ENCODE measurements around the gene PCGF3.

Gene PCGF3

DNA sequence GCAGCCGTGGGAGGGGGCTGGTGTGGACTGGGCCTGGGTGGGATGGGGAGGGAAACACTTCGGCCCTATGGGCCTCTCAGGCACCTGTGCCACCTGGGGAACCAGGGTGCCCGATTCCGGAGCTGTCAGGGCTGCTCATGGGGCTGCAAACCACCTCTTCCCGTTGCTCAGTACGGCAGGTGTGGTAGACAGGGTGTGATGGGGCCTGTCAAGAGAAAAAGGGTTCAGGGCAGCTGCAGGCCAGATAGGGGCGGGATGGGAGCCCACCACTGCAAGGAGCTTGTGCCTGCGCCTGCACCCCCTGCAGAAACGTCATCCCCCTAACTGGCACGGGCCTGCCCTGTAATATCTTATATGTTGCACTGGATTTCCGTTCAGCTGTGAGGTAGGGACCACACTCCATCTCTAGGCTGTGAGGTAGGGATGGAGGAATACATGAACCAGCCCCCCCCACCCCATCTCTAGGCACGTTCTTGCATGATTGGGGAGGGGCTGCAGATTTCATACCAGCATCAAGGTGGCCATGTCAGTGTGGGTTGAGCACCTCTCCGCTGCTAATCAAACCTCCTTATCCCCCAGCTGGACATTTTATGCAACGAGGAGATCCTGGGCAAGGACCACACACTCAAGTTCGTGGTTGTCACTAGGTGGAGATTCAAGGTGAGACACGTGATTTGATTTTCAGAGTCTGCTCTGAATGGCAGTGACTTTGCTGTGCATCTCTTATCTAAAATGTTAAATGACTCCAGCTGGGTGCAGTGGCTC, 59.0 kb downstream of the PCGF3 start:
- no peak overlapping the region for H4K91ac ChIP-seq (ENCODE audit: low read length)
- WGBS = 98% methylated on average over 15 of the region's 16 CpGs
- H3K4me2 ChIP-seq (ENCODE audit: low read length, poor library complexity, severe bottlenecking) = no peak overlapping the region
- H3K79me1 ChIP-seq (replicated peaks; ENCODE audit: low read length, poor library complexity, severe bottlenecking) = peaks cover 27% of the 10 kb centered on the region
- no peak overlapping the region for H3K14ac ChIP-seq (ENCODE audit: low read length in 2 of 2)
- H2AFZ ChIP-seq (ENCODE audit: low read depth, low read length) = no peak overlapping the region
- no peak overlapping the region for H3K4ac ChIP-seq (ENCODE audit: low read depth in 1 of 2, low read length in 2 of 2)
- H4K8ac ChIP-seq (ENCODE audit: low read length) = peak overlapping the region; percentile 10
- no peak overlapping the region for H2BK15ac ChIP-seq (ENCODE audit: low read depth, poor library complexity, severe bottlenecking)
- H2BK12ac ChIP-seq (ENCODE audit: low read length in 2 of 2) = no peak overlapping the region
- H2BK5ac ChIP-seq (ENCODE audit: low read depth, low read length, poor library complexity, severe bottlenecking) = no peak overlapping the region
- H3K27ac ChIP-seq (ENCODE audit: low read length, poor library complexity, severe bottlenecking) = peak overlapping the region; percentile 3
- H2BK120ac ChIP-seq (ENCODE audit: low read depth, low read length) = no peak overlapping the region
- peaks cover 78 to 87% of the 10 kb centered on the region in 2 experiments for H3K36me3 ChIP-seq (ENCODE audit: control insufficient read depth in 1 of 2, insufficient read depth in 2 of 2, low read depth in 1 of 2, low read length in 2 of 2)
- no peak overlapping the region for H3K18ac ChIP-seq (ENCODE audit: low read depth in 1 of 2, low read length in 2 of 2)
- H3K9me3 ChIP-seq (ENCODE audit: control insufficient read depth, low read length) = no peaks in the 10 kb centered on the region
- H3K4me1 ChIP-seq (ENCODE audit: control insufficient read depth, insufficient read depth, low read depth, low read length) = peaks cover 31% of the 10 kb centered on the region
- no peak overlapping the region for H3K9ac ChIP-seq (ENCODE audit: low read length)
- no peak overlapping the region for H3K4me3 ChIP-seq (ENCODE audit: insufficient read depth in 1 of 2, low read depth in 1 of 2, low read length in 2 of 2)
- DNase-seq = no peak
- H3K27me3 ChIP-seq (ENCODE audit: control insufficient read depth in 1 of 2, insufficient read depth in 1 of 2, low read length in 2 of 2) = no peaks in the 10 kb centered on the region
- H2AK5ac ChIP-seq (ENCODE audit: low read length, severe bottlenecking) = no peak overlapping the region
- peak overlapping the region in 1 of 2 experiments; percentile 17 for H3K23ac ChIP-seq (ENCODE audit: low read length in 2 of 2)

DNA sequence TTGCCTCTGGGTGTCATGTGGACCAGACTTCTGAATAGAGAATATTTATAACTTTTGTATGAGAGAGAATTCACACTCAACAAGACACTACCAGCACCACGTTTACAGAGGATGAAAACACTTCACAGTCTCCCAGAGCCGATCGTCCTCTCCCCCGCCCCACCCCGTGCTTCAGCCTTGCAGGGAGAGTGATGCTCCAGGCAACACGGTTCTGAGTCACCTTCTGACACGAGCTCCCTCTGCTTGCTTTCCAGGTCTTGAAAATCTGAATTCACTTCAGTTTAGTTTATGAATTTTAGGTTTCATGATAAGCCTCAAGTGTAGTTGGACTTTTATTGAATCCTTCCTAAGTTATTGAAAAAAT, 60.5 kb downstream of the PCGF3 start:
- Histone ChIP-seq H3K18ac (ENCODE audit: low read depth in 1 of 2, low read length in 2 of 2) (no peak overlapping the region), H3K36me3 (ENCODE audit: control insufficient read depth in 1 of 2, insufficient read depth in 2 of 2, low read depth in 1 of 2, low read length in 2 of 2) (peaks cover 76 to 86% of the 10 kb centered on the region in 2 experiments), H2BK5ac (ENCODE audit: low read depth, low read length, poor library complexity, severe bottlenecking) (no peak overlapping the region), H2BK120ac (ENCODE audit: low read depth, low read length) (no peak overlapping the region), H3K27me3 (ENCODE audit: control insufficient read depth in 1 of 2, insufficient read depth in 1 of 2, low read length in 2 of 2) (no peaks in the 10 kb centered on the region), H2BK15ac (ENCODE audit: low read depth, poor library complexity, severe bottlenecking) (no peak overlapping the region), H2AK5ac (ENCODE audit: low read length, severe bottlenecking) (no peak overlapping the region), H3K4ac (ENCODE audit: low read depth in 1 of 2, low read length in 2 of 2) (no peak overlapping the region), H3K27ac (ENCODE audit: low read length, poor library complexity, severe bottlenecking) (no peak overlapping the region), H2AFZ (ENCODE audit: low read depth, low read length) (no peak overlapping the region), H2BK12ac (ENCODE audit: low read length in 2 of 2) (no peak overlapping the region), H3K23ac (ENCODE audit: low read length in 2 of 2) (no peak overlapping the region), H3K4me3 (ENCODE audit: insufficient read depth in 1 of 2, low read depth in 1 of 2, low read length in 2 of 2) (peak overlapping the region in 1 of 2 experiments; percentile 13), H3K9ac (ENCODE audit: low read length) (peak overlapping the region; percentile 35), H3K14ac (ENCODE audit: low read length in 2 of 2) (no peak overlapping the region), H4K91ac (ENCODE audit: low read length) (no peak overlapping the region), H3K4me1 (ENCODE audit: control insufficient read depth, insufficient read depth, low read depth, low read length) (peaks cover 33% of the 10 kb centered on the region), H3K79me1 (replicated peaks; ENCODE audit: low read length, poor library complexity, severe bottlenecking) (peaks cover 24% of the 10 kb centered on the region), H3K9me3 (ENCODE audit: control insufficient read depth, low read length) (no peaks in the 10 kb centered on the region), H3K4me2 (ENCODE audit: low read length, poor library complexity, severe bottlenecking) (no peak overlapping the region), H4K8ac (ENCODE audit: low read length) (no peak overlapping the region)
- peak; percentile 56 for DNase-seq
- WGBS = 56% methylated on average over 7 of the region's 7 CpGs

DNA sequence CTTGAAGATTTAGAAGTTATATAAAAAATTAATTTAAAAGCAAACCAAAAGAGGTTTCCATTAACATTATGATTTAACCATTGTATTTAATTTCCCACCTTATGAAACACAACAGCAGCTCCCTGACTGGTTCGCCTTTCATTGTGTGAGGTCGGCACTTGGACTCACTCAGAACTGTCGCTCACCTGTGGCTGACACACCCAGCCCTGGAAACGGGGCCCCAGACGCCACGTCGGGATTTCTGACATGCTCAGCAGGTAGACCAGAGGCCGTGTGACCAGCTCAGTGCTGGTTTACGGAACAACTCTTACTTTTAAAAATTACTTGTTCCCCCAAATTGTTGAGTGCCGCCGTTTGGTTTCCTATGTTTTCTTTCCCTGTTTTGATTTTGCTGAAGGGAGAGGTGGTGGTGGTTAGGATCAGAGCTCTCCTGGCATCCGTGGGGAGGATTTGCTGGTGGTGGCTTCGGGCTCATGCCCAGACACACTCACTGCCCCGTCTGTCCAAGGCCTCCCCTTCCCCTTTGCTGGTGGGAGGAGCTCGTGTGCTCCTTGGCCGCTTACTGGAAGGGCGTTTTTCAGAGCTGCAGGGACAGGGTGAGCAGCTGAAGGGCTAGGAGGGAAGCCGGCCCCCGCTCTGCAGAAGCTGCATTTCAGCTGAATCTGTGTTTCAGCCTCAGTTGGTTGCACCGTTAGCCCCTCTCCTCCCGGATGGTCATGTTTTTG, 61.1 kb downstream of the PCGF3 start:
- H4K91ac ChIP-seq (ENCODE audit: low read length) = no peak overlapping the region
- H2BK12ac ChIP-seq (ENCODE audit: low read length in 2 of 2) = no peak overlapping the region
- no peak overlapping the region for H3K14ac ChIP-seq (ENCODE audit: low read length in 2 of 2)
- peaks cover 22% of the 10 kb centered on the region for H3K79me1 ChIP-seq (replicated peaks; ENCODE audit: low read length, poor library complexity, severe bottlenecking)
- H2BK120ac ChIP-seq (ENCODE audit: low read depth, low read length) = no peak overlapping the region
- no peak overlapping the region for H3K27ac ChIP-seq (ENCODE audit: low read length, poor library complexity, severe bottlenecking)
- no peak overlapping the region for H2BK5ac ChIP-seq (ENCODE audit: low read depth, low read length, poor library complexity, severe bottlenecking)
- peak overlapping the region; percentile 35 for H3K9ac ChIP-seq (ENCODE audit: low read length)
- H3K27me3 ChIP-seq (ENCODE audit: control insufficient read depth in 1 of 2, insufficient read depth in 1 of 2, low read length in 2 of 2) = no peaks in the 10 kb centered on the region
- DNase-seq = no peak
- WGBS = 81% methylated on average over 18 of the region's 21 CpGs
- no peak overlapping the region for H3K18ac ChIP-seq (ENCODE audit: low read depth in 1 of 2, low read length in 2 of 2)
- no peak overlapping the region for H3K23ac ChIP-seq (ENCODE audit: low read length in 2 of 2)
- H3K36me3 ChIP-seq (ENCODE audit: control insufficient read depth in 1 of 2, insufficient read depth in 2 of 2, low read depth in 1 of 2, low read length in 2 of 2) = peaks cover 76 to 86% of the 10 kb centered on the region in 2 experiments
- H4K8ac ChIP-seq (ENCODE audit: low read length) = peak overlapping the region; percentile 77
- H2BK15ac ChIP-seq (ENCODE audit: low read depth, poor library complexity, severe bottlenecking) = no peak overlapping the region
- H2AFZ ChIP-seq (ENCODE audit: low read depth, low read length) = no peak overlapping the region
- no peak overlapping the region for H2AK5ac ChIP-seq (ENCODE audit: low read length, severe bottlenecking)
- H3K4ac ChIP-seq (ENCODE audit: low read depth in 1 of 2, low read length in 2 of 2) = no peak overlapping the region
- H3K4me2 ChIP-seq (ENCODE audit: low read length, poor library complexity, severe bottlenecking) = no peak overlapping the region
- H3K4me3 ChIP-seq (ENCODE audit: insufficient read depth in 1 of 2, low read depth in 1 of 2, low read length in 2 of 2) = no peak overlapping the region
- H3K9me3 ChIP-seq (ENCODE audit: control insufficient read depth, low read length) = no peaks in the 10 kb centered on the region
- H3K4me1 ChIP-seq (ENCODE audit: control insufficient read depth, insufficient read depth, low read depth, low read length) = peaks cover 37% of the 10 kb centered on the region

DNA sequence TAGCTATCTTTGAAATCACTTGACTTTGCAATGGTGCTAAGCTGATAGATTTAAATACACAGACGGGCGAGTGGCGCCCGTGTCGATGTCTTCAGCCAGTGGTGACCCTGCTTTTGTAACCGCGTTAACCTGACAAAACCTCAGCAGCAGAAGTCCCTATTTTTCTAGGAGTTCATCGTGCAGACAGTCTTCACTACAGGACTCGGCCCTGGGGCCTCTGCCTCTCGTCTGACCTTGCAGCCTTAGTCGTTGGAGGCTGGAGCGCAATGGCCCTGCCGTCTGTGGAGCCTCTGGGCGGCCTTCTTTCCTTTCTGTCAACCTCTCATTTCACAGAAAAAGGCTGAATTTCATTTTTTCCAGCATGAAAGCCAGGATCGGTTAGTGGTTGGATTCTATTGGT, 62.4 kb downstream of the PCGF3 start:
- Histone ChIP-seq H3K27me3 (ENCODE audit: control insufficient read depth in 1 of 2, insufficient read depth in 1 of 2, low read length in 2 of 2) (no peaks in the 10 kb centered on the region), H2BK12ac (ENCODE audit: low read length in 2 of 2) (no peak overlapping the region), H2BK5ac (ENCODE audit: low read depth, low read length, poor library complexity, severe bottlenecking) (no peak overlapping the region), H3K79me1 (replicated peaks; ENCODE audit: low read length, poor library complexity, severe bottlenecking) (peaks cover 12% of the 10 kb centered on the region), H4K8ac (ENCODE audit: low read length) (no peak overlapping the region), H3K9me3 (ENCODE audit: control insufficient read depth, low read length) (no peaks in the 10 kb centered on the region), H3K9ac (ENCODE audit: low read length) (no peak overlapping the region), H3K27ac (ENCODE audit: low read length, poor library complexity, severe bottlenecking) (no peak overlapping the region), H4K91ac (ENCODE audit: low read length) (no peak overlapping the region), H3K4me1 (ENCODE audit: control insufficient read depth, insufficient read depth, low read depth, low read length) (peaks cover 38% of the 10 kb centered on the region), H2BK120ac (ENCODE audit: low read depth, low read length) (no peak overlapping the region), H2AK5ac (ENCODE audit: low read length, severe bottlenecking) (no peak overlapping the region), H3K18ac (ENCODE audit: low read depth in 1 of 2, low read length in 2 of 2) (no peak overlapping the region), H3K4me3 (ENCODE audit: insufficient read depth in 1 of 2, low read depth in 1 of 2, low read length in 2 of 2) (no peak overlapping the region), H3K14ac (ENCODE audit: low read length in 2 of 2) (no peak overlapping the region), H2BK15ac (ENCODE audit: low read depth, poor library complexity, severe bottlenecking) (no peak overlapping the region), H3K4me2 (ENCODE audit: low read length, poor library complexity, severe bottlenecking) (no peak overlapping the region), H3K23ac (ENCODE audit: low read length in 2 of 2) (no peak overlapping the region), H2AFZ (ENCODE audit: low read depth, low read length) (no peak overlapping the region), H3K36me3 (ENCODE audit: control insufficient read depth in 1 of 2, insufficient read depth in 2 of 2, low read depth in 1 of 2, low read length in 2 of 2) (peaks cover 73 to 79% of the 10 kb centered on the region in 2 experiments), H3K4ac (ENCODE audit: low read depth in 1 of 2, low read length in 2 of 2) (no peak overlapping the region)
- no peak for DNase-seq
- 96% methylated on average over 14 of the region's 15 CpGs for WGBS

Data from mesenchymal stem cell (in vitro differentiated cells and primary cell).